Fibroblast of upper back skin (primary cell): Measurements from ENCODE around the gene MARF1.
"Not testable (repeated sequence)": the region's sequence is repeated elsewhere in the genome, so short reads cannot be mapped to it uniquely, and the experiment has no call there.

ENCODE experiments used
- DNase-seq: peaks from one replicate; pipeline ENCODE4 v3.0.0-alpha.2; 2013

The MARF1 gene

GRCh38 chr16:15618392-15618791, 24.6 kb downstream of the MARF1 start:
- DNase-seq: peak; percentile 51

GRCh38 chr16:15617901-15618300, 25.1 kb downstream of the MARF1 start:
- no peak for DNase-seq

GRCh38 chr16:15616475-15617165, 26.3 kb downstream of the MARF1 start:
- no peak for DNase-seq

GRCh38 chr16:15616012-15616411, 26.9 kb downstream of the MARF1 start:
- DNase-seq: no peak

- DNase-seq: no peak
These were observed 29.3 kb downstream of the MARF1 start for GRCh38 chr16:15613676-15614075.

GRCh38 chr16:15611610-15612009, 31.3 kb downstream of the MARF1 start:
- peak; percentile 8 for DNase-seq

GRCh38 chr16:15610369-15610871, 32.5 kb downstream of the MARF1 start:
- no peak for DNase-seq

GRCh38 chr16:15609286-15609649, 33.7 kb downstream of the MARF1 start:
- no peak for DNase-seq

- no peak for DNase-seq
These were observed 34.3 kb downstream of the MARF1 start for GRCh38 chr16:15608398-15609285.

GRCh38 chr16:15607700-15608396, 35.1 kb downstream of the MARF1 start:
- no peak for DNase-seq

GRCh38 chr16:15607221-15607699, 35.7 kb downstream of the MARF1 start:
- DNase-seq: not testable (repeated sequence)

- DNase-seq: no peak
These were observed 36.3 kb downstream of the MARF1 start for GRCh38 chr16:15606518-15607220.

GRCh38 chr16:15605839-15606517, 37.0 kb downstream of the MARF1 start:
- no peak for DNase-seq

GRCh38 chr16:15604460-15605440, 38.2 kb downstream of the MARF1 start:
- no peak for DNase-seq

GRCh38 chr16:15602285-15603044, 40.5 kb downstream of the MARF1 start:
- DNase-seq: no peak

GRCh38 chr16:15601212-15601879, 41.6 kb downstream of the MARF1 start:
- no peak for DNase-seq

GRCh38 chr16:15599303-15600070, 43.5 kb downstream of the MARF1 start:
- no peak for DNase-seq

- no peak for DNase-seq
These were observed 44.2 kb downstream of the MARF1 start for GRCh38 chr16:15598648-15599190.
